ENCODE measurements around the gene MAML3.

Gene MAML3

GRCh38 chr4:140112576-140112975 lies 41.4 kb downstream of the MAML3 start:
- no peaks in the 10 kb centered on the region for H3K9me3 Mint-ChIP-seq
- no peak for ATAC-seq (replicated peaks)
- H3K27ac Mint-ChIP-seq: no peak overlapping the region
- H3K4me1 Mint-ChIP-seq (ENCODE audit: low read depth in 2 of 2): peaks cover 0 to 4% of the 10 kb centered on the region in 2 donors
- H3K27me3 Mint-ChIP-seq: peaks cover 8 to 12% of the 10 kb centered on the region in 2 donors
- no peak for DNase-seq
- no peak overlapping the region for H3K4me3 Mint-ChIP-seq
- no peaks in the 10 kb centered on the region for H3K36me3 Mint-ChIP-seq (ENCODE audit: insufficient read depth)

GRCh38 chr4:140111256-140111655 lies 42.7 kb downstream of the MAML3 start:
- Mint-ChIP-seq H3K36me3 (ENCODE audit: insufficient read depth) (no peaks in the 10 kb centered on the region), H3K4me3 (no peak overlapping the region), H3K9me3 (no peaks in the 10 kb centered on the region), H3K27ac (no peak overlapping the region), H3K27me3 (peaks cover 8 to 12% of the 10 kb centered on the region in 2 donors), H3K4me1 (ENCODE audit: low read depth in 2 of 2) (no peaks in the 10 kb centered on the region)
- ATAC-seq (replicated peaks) (no peak), DNase-seq (no peak)

- no peaks in the 10 kb centered on the region for H3K4me1 Mint-ChIP-seq (ENCODE audit: low read depth in 2 of 2)
- no peak for DNase-seq
Measured at GRCh38 chr4:140110542-140111215, 43.3 kb downstream of the MAML3 start.

GRCh38 chr4:140109737-140110136 lies 44.2 kb downstream of the MAML3 start:
- DNase-seq (no peak), ATAC-seq (replicated peaks) (no peak)
- H3K27me3 Mint-ChIP-seq: peaks cover 8 to 12% of the 10 kb centered on the region in 2 donors
- H3K36me3 Mint-ChIP-seq (ENCODE audit: insufficient read depth): no peaks in the 10 kb centered on the region
- no peak overlapping the region for H3K4me3 Mint-ChIP-seq
- H3K27ac Mint-ChIP-seq: no peak overlapping the region
- no peaks in the 10 kb centered on the region for H3K9me3 Mint-ChIP-seq
- H3K4me1 Mint-ChIP-seq (ENCODE audit: low read depth in 2 of 2): no peaks in the 10 kb centered on the region

More at GRCh38 chr4:140110542-140111215, 43.3 kb downstream of the MAML3 start:
- no peaks in the 10 kb centered on the region for H3K9me3 Mint-ChIP-seq
- no peak for ATAC-seq (replicated peaks)
- H3K27ac Mint-ChIP-seq: no peak overlapping the region
- no peak overlapping the region for H3K4me3 Mint-ChIP-seq
- H3K36me3 Mint-ChIP-seq (ENCODE audit: insufficient read depth): no peaks in the 10 kb centered on the region
- H3K27me3 Mint-ChIP-seq: peaks cover 8 to 12% of the 10 kb centered on the region in 2 donors

GRCh38 chr4:140109292-140109691 lies 44.7 kb downstream of the MAML3 start:
- Mint-ChIP-seq H3K27me3 (peaks cover 8 to 12% of the 10 kb centered on the region in 2 donors), H3K27ac (no peak overlapping the region), H3K36me3 (ENCODE audit: insufficient read depth) (no peaks in the 10 kb centered on the region), H3K9me3 (no peaks in the 10 kb centered on the region), H3K4me1 (ENCODE audit: low read depth in 2 of 2) (no peaks in the 10 kb centered on the region), H3K4me3 (no peak overlapping the region)
- DNase-seq (no peak), ATAC-seq (replicated peaks) (no peak)

GRCh38 chr4:140108713-140109230 lies 45.2 kb downstream of the MAML3 start:
- Mint-ChIP-seq H3K4me1 (ENCODE audit: low read depth in 2 of 2) (no peaks in the 10 kb centered on the region), H3K27me3 (peaks cover 8% of the 10 kb centered on the region in 2 donors), H3K36me3 (ENCODE audit: insufficient read depth) (no peaks in the 10 kb centered on the region), H3K9me3 (no peaks in the 10 kb centered on the region), H3K27ac (no peak overlapping the region), H3K4me3 (no peak overlapping the region)
- ATAC-seq (replicated peaks): no peak
- DNase-seq: no peak

GRCh38 chr4:140108243-140108642 lies 45.7 kb downstream of the MAML3 start:
- Mint-ChIP-seq H3K36me3 (ENCODE audit: insufficient read depth) (no peaks in the 10 kb centered on the region), H3K27me3 (peaks cover 6 to 8% of the 10 kb centered on the region in 2 donors), H3K4me3 (no peak overlapping the region), H3K27ac (no peak overlapping the region), H3K9me3 (no peaks in the 10 kb centered on the region), H3K4me1 (ENCODE audit: low read depth in 2 of 2) (peaks cover 0 to 2% of the 10 kb centered on the region in 2 donors)
- DNase-seq (no peak), ATAC-seq (replicated peaks) (no peak)

- Mint-ChIP-seq H3K4me3 (no peak overlapping the region), H3K27ac (no peak overlapping the region), H3K27me3 (peaks cover 0 to 14% of the 10 kb centered on the region in 2 donors), H3K9me3 (no peaks in the 10 kb centered on the region), H3K4me1 (ENCODE audit: low read depth in 2 of 2) (peaks cover 0 to 2% of the 10 kb centered on the region in 2 donors), H3K36me3 (ENCODE audit: insufficient read depth) (no peaks in the 10 kb centered on the region)
- ATAC-seq (replicated peaks) (no peak), DNase-seq (no peak)
Measured at GRCh38 chr4:140106289-140106844, 47.6 kb downstream of the MAML3 start.

- no peak overlapping the region for H3K27ac Mint-ChIP-seq
- H3K27me3 Mint-ChIP-seq: peaks cover 0 to 14% of the 10 kb centered on the region in 2 donors
- H3K36me3 Mint-ChIP-seq (ENCODE audit: insufficient read depth): no peaks in the 10 kb centered on the region
- no peaks in the 10 kb centered on the region for H3K9me3 Mint-ChIP-seq
- DNase-seq (no peak), ATAC-seq (replicated peaks) (no peak)
- peaks cover 0 to 2% of the 10 kb centered on the region in 2 donors for H3K4me1 Mint-ChIP-seq (ENCODE audit: low read depth in 2 of 2)
- no peak overlapping the region for H3K4me3 Mint-ChIP-seq
Measured at GRCh38 chr4:140105436-140105835, 48.5 kb downstream of the MAML3 start.

- H3K9me3 Mint-ChIP-seq: no peaks in the 10 kb centered on the region
- peaks cover 0 to 7% of the 10 kb centered on the region in 2 donors for H3K4me1 Mint-ChIP-seq (ENCODE audit: low read depth in 2 of 2)
- DNase-seq (no peak), ATAC-seq (replicated peaks) (peak; percentile 90)
- H3K27ac Mint-ChIP-seq: no peak overlapping the region
- H3K4me3 Mint-ChIP-seq: no peak overlapping the region
- H3K36me3 Mint-ChIP-seq (ENCODE audit: insufficient read depth): no peaks in the 10 kb centered on the region
- peaks cover 0 to 14% of the 10 kb centered on the region in 2 donors for H3K27me3 Mint-ChIP-seq
Measured at GRCh38 chr4:140103676-140104075, 50.3 kb downstream of the MAML3 start.

- DNase-seq (no peak), ATAC-seq (replicated peaks) (no peak)
- peaks cover 0 to 7% of the 10 kb centered on the region in 2 donors for H3K4me1 Mint-ChIP-seq (ENCODE audit: low read depth in 2 of 2)
- H3K27me3 Mint-ChIP-seq: peaks cover 0 to 6% of the 10 kb centered on the region in 2 donors
- no peak overlapping the region for H3K27ac Mint-ChIP-seq
- H3K9me3 Mint-ChIP-seq: no peaks in the 10 kb centered on the region
- H3K36me3 Mint-ChIP-seq (ENCODE audit: insufficient read depth): no peaks in the 10 kb centered on the region
- H3K4me3 Mint-ChIP-seq: no peak overlapping the region
Measured at GRCh38 chr4:140102421-140102820, 51.6 kb downstream of the MAML3 start.

GRCh38 chr4:140100771-140101170 lies 53.2 kb downstream of the MAML3 start:
- peaks cover 3% of the 10 kb centered on the region for H3K36me3 Mint-ChIP-seq (ENCODE audit: insufficient read depth)
- no peaks in the 10 kb centered on the region for H3K9me3 Mint-ChIP-seq
- H3K27me3 Mint-ChIP-seq: peaks cover 0 to 6% of the 10 kb centered on the region in 2 donors
- no peak overlapping the region for H3K4me3 Mint-ChIP-seq
- no peak for ATAC-seq (replicated peaks)
- DNase-seq: no peak
- H3K4me1 Mint-ChIP-seq (ENCODE audit: low read depth in 2 of 2): peaks cover 8 to 15% of the 10 kb centered on the region in 2 donors
- H3K27ac Mint-ChIP-seq: no peak overlapping the region

- H3K36me3 Mint-ChIP-seq (ENCODE audit: insufficient read depth): peaks cover 5% of the 10 kb centered on the region
- peaks cover 0 to 6% of the 10 kb centered on the region in 2 donors for H3K9me3 Mint-ChIP-seq
- peaks cover 0 to 6% of the 10 kb centered on the region in 2 donors for H3K27me3 Mint-ChIP-seq
- ATAC-seq (replicated peaks): no peak
- no peak for DNase-seq
- no peak overlapping the region for H3K4me3 Mint-ChIP-seq
- peaks cover 16 to 23% of the 10 kb centered on the region in 2 donors for H3K4me1 Mint-ChIP-seq (ENCODE audit: low read depth in 2 of 2)
- H3K27ac Mint-ChIP-seq: no peak overlapping the region
Measured at GRCh38 chr4:140099983-140100382, 54.0 kb downstream of the MAML3 start.
